ENCODE results near the gene VWCE. TPM values are rescaled to one million over a fixed set of nuclear protein-coding genes. Genes with fewer than 3 reads are reported as not detected.
A peak's percentile ranks its signal among the peaks of the same experiment; 100 is the strongest.

VWCE gene, protein sequence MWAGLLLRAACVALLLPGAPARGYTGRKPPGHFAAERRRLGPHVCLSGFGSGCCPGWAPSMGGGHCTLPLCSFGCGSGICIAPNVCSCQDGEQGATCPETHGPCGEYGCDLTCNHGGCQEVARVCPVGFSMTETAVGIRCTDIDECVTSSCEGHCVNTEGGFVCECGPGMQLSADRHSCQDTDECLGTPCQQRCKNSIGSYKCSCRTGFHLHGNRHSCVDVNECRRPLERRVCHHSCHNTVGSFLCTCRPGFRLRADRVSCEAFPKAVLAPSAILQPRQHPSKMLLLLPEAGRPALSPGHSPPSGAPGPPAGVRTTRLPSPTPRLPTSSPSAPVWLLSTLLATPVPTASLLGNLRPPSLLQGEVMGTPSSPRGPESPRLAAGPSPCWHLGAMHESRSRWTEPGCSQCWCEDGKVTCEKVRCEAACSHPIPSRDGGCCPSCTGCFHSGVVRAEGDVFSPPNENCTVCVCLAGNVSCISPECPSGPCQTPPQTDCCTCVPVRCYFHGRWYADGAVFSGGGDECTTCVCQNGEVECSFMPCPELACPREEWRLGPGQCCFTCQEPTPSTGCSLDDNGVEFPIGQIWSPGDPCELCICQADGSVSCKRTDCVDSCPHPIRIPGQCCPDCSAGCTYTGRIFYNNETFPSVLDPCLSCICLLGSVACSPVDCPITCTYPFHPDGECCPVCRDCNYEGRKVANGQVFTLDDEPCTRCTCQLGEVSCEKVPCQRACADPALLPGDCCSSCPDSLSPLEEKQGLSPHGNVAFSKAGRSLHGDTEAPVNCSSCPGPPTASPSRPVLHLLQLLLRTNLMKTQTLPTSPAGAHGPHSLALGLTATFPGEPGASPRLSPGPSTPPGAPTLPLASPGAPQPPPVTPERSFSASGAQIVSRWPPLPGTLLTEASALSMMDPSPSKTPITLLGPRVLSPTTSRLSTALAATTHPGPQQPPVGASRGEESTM
- 1 to 10 TPM; 5.2 to 6.8 TPM for total RNA-seq

DNA sequence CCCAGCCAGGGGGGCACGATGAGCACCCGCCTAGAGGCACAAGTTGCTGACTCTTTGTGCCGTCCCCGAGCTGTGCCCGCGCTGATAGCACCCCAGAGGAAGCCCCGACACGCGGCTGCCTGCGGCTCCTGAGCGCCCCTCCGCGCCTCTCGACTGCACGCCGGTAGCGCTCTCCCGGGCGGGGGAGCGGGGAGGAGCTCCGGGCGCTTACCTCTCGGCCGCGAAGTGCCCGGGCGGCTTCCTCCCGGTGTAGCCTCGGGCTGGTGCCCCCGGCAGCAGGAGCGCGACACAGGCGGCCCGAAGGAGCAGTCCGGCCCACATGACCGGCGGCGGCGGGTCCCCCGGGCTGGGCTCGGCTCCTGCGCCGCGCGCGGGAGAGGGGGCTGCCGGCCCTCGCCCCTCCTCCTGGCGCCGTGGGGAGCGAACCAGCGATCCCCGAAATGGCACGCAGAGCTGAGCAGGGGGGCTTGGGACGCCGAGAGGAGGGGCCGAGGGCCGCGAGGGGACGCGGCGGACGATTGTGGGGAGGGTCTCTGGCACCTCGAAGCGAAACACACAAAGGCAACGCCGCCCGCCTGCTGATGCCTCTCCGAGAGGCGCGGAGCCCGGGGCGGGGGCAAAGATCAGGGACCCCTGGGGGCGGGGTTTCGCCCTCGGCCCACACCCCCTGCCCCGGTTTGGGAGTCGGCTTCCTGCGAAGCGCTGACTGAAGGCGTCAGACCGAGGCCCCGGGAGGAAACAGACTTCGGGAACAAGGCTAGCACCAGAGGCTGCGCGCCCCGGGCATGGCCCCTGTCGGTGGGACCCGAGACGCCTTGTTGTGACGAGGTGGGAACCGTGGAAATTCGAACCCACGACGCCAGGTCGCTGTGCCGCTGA, at the start of gene VWCE:
Gene VWCE (minus strand): TSS at position 600 of the 879 bp plus-strand sequence. CDS start 279 bp downstream, at position 321.
- ATAC-seq (peak; percentile 90), DNase-seq (peak; percentile 89)
- ChIA-PET CTCF (interaction anchor here (0.6 to 2.8 kb wide), 14 partner anchors 15 to 839 kb away, joined by 3 to 9 read pairs (median 4); partner anchors contain the start of gene TMEM216), POLR2A (interaction anchor here (0.6 to 1.8 kb wide), 4 partner anchors 10 to 98 kb away, joined by 3 to 5 read pairs (median 3); partner anchors contain the start of genes CYB561A3 and TMEM138)
- peak within 1 kb of the TSS; percentile 72 for H3K27ac Mint-ChIP-seq
- peak within 1 kb of the TSS; percentile 80 for H3K4me3 Mint-ChIP-seq
- no peaks in the 10 kb centered on the region for H3K9me3 Mint-ChIP-seq (ENCODE audit: low read depth)
- peaks cover 14% of the 10 kb centered on the region for H3K27me3 Mint-ChIP-seq
- H3K4me1 Mint-ChIP-seq, result peaks cover 33% of the 10 kb centered on the region
- peaks cover 28% of the 10 kb centered on the region for H3K36me3 Mint-ChIP-seq (ENCODE audit: low read depth)
- intact Hi-C loops (cut with DNase I, micrococcal nuclease), result loop anchor here (1.0 to 10.0 kb wide), 6 partner anchors 38 to 463 kb away; partner anchors contain the start of genes DDB1 (in 1 of the 2), TKFC (in 1 of the 2), TMEM109 (in 1 of the 2) and TMEM138 (in 1 of the 2)

DNA sequence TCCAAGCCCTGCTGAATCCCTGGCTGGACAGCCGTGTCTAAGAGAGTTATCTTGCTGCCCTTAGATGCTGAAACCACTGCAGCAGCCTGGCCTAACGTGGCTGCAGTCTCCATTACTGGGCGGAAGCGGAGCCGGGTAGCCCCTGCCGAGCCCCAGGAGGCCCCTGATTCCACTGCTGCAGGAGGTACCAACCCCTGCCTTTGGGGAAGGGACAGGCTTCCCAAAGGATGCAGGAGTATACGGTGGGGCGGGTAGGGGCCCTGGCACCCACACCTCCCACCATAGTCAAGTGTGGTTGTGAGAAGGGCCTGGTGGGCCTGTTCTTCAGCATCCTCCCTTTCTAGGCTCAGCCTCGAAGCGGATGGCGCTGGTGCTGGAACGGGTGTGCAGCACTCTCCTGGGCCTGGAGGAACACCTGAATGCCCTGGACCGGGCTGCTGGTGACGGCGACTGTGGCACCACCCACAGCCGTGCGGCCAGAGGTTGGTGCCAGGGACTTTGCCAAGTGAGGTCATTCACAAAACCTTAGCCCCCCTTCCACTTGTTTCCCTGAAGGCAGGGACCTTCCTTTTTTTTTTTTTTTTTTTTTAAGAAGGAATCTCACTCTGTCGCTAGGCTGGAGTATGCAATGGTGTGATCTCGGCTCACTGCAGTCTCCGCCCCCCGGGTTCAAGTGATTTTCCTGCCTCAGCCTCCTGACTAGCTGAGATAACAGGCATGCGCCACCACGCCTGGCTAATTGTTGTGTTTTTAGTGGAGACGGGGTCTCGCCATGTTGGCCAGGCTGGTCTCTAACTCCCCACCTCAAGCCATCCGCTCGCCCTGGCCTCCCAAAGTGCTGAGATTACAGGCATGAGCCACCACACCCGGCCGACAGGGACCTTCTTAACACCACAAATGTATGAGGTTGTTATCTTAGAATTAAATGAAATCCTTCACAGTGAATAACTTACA, 49.0 kb upstream of the VWCE start:
- H3K9me3 Mint-ChIP-seq (ENCODE audit: low read depth), result no peaks in the 10 kb centered on the region
- no peak overlapping the region for H3K27ac Mint-ChIP-seq
- intact Hi-C loops (cut with DNase I, micrococcal nuclease), result no loop called here
- no peak overlapping the region for H3K4me3 Mint-ChIP-seq
- DNase-seq (no peak), ATAC-seq (no peak)
- ChIA-PET POLR2A (no interaction called here), CTCF (no interaction called here)
- peaks cover 22% of the 10 kb centered on the region for H3K36me3 Mint-ChIP-seq (ENCODE audit: low read depth)
- H3K4me1 Mint-ChIP-seq, result no peaks in the 10 kb centered on the region
- no peaks in the 10 kb centered on the region for H3K27me3 Mint-ChIP-seq

DNA sequence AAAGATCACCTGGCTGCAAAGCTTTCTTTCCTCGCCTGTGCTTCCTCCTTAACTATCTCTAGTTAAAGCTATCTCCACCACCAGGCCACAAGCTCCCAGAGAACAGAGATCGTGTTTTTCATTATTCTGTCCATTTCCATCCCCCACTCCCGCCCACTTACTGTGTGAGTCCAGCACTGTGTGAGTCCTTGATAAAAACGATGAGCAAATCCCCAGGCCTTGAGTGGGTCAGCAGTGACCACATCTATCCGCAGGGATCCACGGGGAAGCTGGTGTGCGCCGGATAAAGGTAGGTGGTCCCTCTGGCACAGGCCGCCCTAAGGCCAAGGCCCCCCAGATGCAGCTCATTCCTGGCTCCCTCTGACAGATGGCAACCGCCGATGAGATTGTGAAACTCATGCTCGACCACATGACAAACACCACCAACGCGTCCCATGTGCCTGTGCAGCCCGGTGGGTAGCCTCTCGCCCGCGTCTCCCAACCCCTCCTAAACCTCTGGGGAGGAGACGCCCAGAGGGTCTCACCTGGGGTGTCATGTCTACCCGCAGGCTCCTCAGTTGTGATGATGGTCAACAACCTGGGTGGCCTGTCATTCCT, 47.2 kb upstream of the VWCE start:
- CTCF ChIA-PET, result interaction anchor here (0.9 to 1.6 kb wide), 2 partner anchors 44 to 105 kb away, joined by 3 to 4 read pairs; no protein-coding TSS in a partner anchor
- no peaks in the 10 kb centered on the region for H3K27me3 Mint-ChIP-seq
- intact Hi-C loops (cut with DNase I, micrococcal nuclease), result no loop called here

DNA sequence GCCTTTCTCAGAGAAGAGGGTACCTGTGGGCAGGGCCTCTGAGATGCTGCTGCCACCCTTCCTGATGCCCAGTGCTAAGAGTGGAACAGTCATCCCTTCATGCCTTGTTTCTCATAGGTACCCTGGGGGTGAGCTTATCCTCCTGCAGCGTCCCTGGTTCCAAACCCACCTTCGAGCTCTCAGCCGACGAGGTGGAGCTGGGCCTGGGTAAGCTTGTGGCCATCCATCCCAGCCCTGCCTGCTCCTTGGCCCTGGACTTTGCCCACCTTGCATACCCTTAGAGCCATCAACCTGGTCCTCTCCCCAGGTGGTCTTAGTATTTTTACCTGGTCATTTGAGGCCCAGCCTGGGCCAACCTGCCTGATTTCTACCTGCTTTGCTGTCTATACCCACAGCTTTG, 46.6 kb upstream of the VWCE start:
- ATAC-seq (no peak), DNase-seq (no peak)
- Mint-ChIP-seq H3K36me3 (ENCODE audit: low read depth) (peaks cover 23% of the 10 kb centered on the region), H3K27ac (no peak overlapping the region), H3K4me1 (peaks cover 3% of the 10 kb centered on the region), H3K4me3 (no peak overlapping the region), H3K27me3 (no peaks in the 10 kb centered on the region), H3K9me3 (ENCODE audit: low read depth) (no peaks in the 10 kb centered on the region)
- ChIA-PET POLR2A (no interaction called here), CTCF (interaction anchor here (0.9 to 1.6 kb wide), 2 partner anchors 44 to 105 kb away, joined by 3 to 4 read pairs; no protein-coding TSS in a partner anchor)
- intact Hi-C loops (cut with DNase I, micrococcal nuclease), result no loop called here

More for the DNA sequence above, 47.2 kb upstream of the VWCE start:
- Mint-ChIP-seq H3K27ac (no peak overlapping the region), H3K4me3 (no peak overlapping the region), H3K9me3 (ENCODE audit: low read depth) (no peaks in the 10 kb centered on the region), H3K4me1 (no peaks in the 10 kb centered on the region), H3K36me3 (ENCODE audit: low read depth) (peaks cover 23% of the 10 kb centered on the region)
- POLR2A ChIA-PET, result no interaction called here
- DNase-seq (no peak), ATAC-seq (no peak)

DNA sequence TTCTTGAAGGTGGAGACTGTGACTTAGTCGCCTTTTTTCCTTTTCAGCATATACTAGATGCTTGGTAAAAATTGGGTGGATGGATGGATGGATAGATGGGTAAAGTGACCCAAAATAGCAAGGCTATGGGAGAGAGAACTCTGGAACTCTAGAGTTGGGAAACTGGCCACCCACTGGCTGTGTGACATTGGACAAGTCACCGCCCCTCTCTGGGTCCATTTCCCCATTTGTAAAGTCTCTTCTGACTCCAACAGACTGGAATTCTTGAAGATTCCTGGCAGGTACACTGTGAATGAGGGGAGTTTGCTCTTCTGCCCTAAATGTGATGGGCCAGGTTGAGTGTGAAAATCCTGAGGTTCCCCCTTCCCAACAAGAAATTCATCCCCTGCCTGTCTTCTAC, 45.9 kb upstream of the VWCE start:
- H3K9me3 Mint-ChIP-seq (ENCODE audit: low read depth), result no peaks in the 10 kb centered on the region
- peaks cover 23% of the 10 kb centered on the region for H3K36me3 Mint-ChIP-seq (ENCODE audit: low read depth)
- peaks cover 9% of the 10 kb centered on the region for H3K4me1 Mint-ChIP-seq
- no peak overlapping the region for H3K27ac Mint-ChIP-seq
- ChIA-PET POLR2A (no interaction called here), CTCF (interaction anchor here (0.7 to 1.6 kb wide), 2 partner anchors 9 to 45 kb away, joined by 3 to 4 read pairs; no protein-coding TSS in a partner anchor)
- H3K27me3 Mint-ChIP-seq, result no peaks in the 10 kb centered on the region
- ATAC-seq, result no peak
- H3K4me3 Mint-ChIP-seq, result no peak overlapping the region
- intact Hi-C loops (cut with DNase I, micrococcal nuclease), result no loop called here
- no peak for DNase-seq

DNA sequence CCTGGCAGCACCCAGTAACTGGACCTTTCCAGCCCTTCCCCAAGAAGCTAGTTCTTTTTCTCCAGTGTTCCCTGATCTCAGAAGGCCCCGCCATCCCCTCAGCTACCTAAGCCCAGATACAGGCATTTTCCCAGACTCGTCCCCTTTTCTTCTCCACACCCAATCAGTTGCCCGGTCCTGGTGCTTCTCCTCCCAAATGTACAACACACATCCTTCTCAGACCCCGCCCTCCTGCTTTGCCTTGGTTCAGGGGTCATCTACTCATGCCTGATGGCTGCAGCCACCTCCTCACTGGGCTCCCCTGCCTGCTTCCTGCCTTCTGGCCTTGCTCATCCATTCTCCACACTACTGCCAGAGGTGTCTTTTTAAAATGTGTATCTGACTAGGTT, 44.4 kb upstream of the VWCE start:
- peaks cover 18% of the 10 kb centered on the region for H3K4me1 Mint-ChIP-seq
- H3K36me3 Mint-ChIP-seq (ENCODE audit: low read depth), result peaks cover 19% of the 10 kb centered on the region
- ChIA-PET CTCF (interaction anchor here (0.6 to 7.4 kb wide), 2 partner anchors 44 to 1566 kb away, joined by 3 to 185 read pairs; no protein-coding TSS in a partner anchor), POLR2A (no interaction called here)
- no peak for DNase-seq
- no peaks in the 10 kb centered on the region for H3K27me3 Mint-ChIP-seq
- H3K27ac Mint-ChIP-seq, result no peak overlapping the region
- no peak for ATAC-seq
- no peaks in the 10 kb centered on the region for H3K9me3 Mint-ChIP-seq (ENCODE audit: low read depth)
- no peak overlapping the region for H3K4me3 Mint-ChIP-seq
- intact Hi-C loops (cut with DNase I, micrococcal nuclease), result loop anchor here in 1 of 2 experiments (5.0 to 10.0 kb wide), 2 partner anchors 298 to 785 kb away; partner anchors contain the start of gene INCENP

DNA sequence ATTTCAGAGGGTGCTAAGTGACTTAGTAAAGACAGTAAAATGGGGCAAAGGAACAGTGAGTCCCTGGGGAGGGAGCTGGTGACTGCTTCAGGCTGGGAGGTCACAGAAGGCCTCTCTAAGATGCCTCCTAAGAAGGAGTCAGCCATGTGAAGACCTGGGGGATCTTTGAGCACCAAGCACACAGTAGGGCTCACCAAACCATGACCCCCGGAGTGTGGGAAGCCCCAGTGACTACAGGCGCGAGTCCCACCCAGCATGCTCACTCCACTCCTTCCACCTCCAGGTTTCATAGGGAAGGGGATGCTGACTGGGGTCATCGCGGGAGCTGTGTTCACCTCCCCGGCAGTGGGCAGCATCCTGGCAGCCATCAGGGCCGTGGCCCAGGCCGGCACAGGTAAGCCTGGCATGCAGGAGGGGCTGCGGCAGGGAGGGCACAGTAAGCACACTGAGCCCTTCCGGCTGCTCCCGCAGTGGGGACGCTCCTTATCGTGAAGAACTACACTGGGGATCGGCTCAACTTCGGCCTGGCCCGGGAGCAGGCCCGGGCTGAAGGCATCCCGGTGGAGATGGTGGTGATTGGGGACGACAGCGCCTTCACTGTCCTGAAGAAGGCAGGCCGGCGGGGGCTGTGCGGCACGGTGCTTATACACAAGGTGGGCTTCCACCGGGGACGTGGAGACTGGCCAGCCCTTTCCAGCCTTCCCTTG, 43.8 kb upstream of the VWCE start:
- ATAC-seq, result no peak
- POLR2A ChIA-PET, result no interaction called here
- intact Hi-C loops (cut with DNase I, micrococcal nuclease), result loop anchor here in 1 of 2 experiments (5.0 to 10.0 kb wide), 2 partner anchors 298 to 786 kb away; partner anchors contain the start of gene INCENP
- H3K27ac Mint-ChIP-seq, result no peak overlapping the region
- H3K9me3 Mint-ChIP-seq (ENCODE audit: low read depth), result no peaks in the 10 kb centered on the region
- no peak overlapping the region for H3K4me3 Mint-ChIP-seq
- no peaks in the 10 kb centered on the region for H3K27me3 Mint-ChIP-seq
- CTCF ChIA-PET, result interaction anchor here (0.6 to 7.4 kb wide), 2 partner anchors 45 to 1567 kb away, joined by 3 to 185 read pairs; no protein-coding TSS in a partner anchor
- no peak for DNase-seq
- H3K36me3 Mint-ChIP-seq (ENCODE audit: low read depth), result peaks cover 22% of the 10 kb centered on the region
- H3K4me1 Mint-ChIP-seq, result peaks cover 24% of the 10 kb centered on the region

DNA sequence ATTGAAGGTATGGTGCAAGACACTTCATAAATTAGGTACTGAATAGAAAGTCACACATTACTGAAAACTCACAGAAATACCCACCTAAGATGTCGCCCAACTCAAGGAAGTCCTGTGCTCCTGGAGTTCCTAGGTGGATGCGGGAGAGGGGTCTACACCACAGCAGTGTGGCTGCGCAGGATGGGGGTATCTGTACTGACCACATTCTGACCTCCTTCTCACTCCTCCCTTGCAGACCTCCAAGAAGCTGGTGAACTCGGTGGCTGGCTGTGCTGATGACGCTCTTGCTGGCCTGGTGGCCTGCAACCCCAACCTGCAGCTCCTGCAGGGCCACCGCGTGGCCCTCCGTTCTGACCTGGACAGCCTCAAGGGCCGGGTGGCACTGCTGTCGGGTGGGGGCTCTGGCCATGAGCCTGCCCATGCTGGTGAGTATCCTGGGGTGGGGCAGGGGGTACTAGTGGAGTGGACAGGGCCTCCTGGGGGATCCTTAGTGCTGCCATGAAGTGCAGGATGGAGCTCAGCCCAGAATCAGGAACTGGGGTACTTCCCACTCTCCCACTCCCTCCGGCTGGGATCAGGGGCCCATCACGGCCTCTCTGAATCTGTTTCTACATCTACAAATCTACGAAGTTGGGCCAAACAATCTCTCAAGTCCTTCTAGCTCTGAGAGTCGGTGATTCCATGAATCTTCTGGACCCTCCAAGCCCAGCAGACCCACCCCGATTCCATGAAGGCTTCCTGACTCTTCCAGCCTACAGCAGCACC, 42.8 kb upstream of the VWCE start:
- ATAC-seq, result no peak
- Mint-ChIP-seq H3K36me3 (ENCODE audit: low read depth) (peaks cover 27% of the 10 kb centered on the region), H3K27ac (no peak overlapping the region), H3K9me3 (ENCODE audit: low read depth) (no peaks in the 10 kb centered on the region), H3K27me3 (no peaks in the 10 kb centered on the region), H3K4me3 (no peak overlapping the region), H3K4me1 (peaks cover 27% of the 10 kb centered on the region)
- intact Hi-C loops (cut with DNase I, micrococcal nuclease), result loop anchor here (2.0 to 10.0 kb wide), 4 partner anchors 55 to 787 kb away; partner anchors contain the start of genes CPSF7 (in 1 of the 2), INCENP (in 1 of the 2) and TMEM216 (in 1 of the 2)
- CTCF ChIA-PET, result interaction anchor here (2.4 to 7.4 kb wide), 2 partner anchors 30 to 46 kb away, joined by 28 to 185 read pairs; no protein-coding TSS in a partner anchor
- POLR2A ChIA-PET, result no interaction called here
- no peak for DNase-seq
